Articular chondrocyte of knee joint (primary cell): Measurements from ENCODE around the gene TAF11. TPM values are rescaled to one million over a fixed set of nuclear protein-coding genes. Genes with fewer than 3 reads are reported as not detected.

Experiments used
- total RNA-seq: library from RNA; depleted of rRNA; stranded (reverse); fragments of >200 nt; gene quantifications from 2 replicates; pipeline ENCODE4 v1.2.3, GENCODE V29; 2012

Gene TAF11, protein sequence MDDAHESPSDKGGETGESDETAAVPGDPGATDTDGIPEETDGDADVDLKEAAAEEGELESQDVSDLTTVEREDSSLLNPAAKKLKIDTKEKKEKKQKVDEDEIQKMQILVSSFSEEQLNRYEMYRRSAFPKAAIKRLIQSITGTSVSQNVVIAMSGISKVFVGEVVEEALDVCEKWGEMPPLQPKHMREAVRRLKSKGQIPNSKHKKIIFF
- 15.3 and 23.0 TPM in 2 replicates for total RNA-seq

GRCh38 chr6:34887753-34888513 lies at the start of gene TAF11:
TAF11 (minus strand) TSS chr6:34888042; CDS start chr6:34887957, 85 bp downstream.

DNA sequence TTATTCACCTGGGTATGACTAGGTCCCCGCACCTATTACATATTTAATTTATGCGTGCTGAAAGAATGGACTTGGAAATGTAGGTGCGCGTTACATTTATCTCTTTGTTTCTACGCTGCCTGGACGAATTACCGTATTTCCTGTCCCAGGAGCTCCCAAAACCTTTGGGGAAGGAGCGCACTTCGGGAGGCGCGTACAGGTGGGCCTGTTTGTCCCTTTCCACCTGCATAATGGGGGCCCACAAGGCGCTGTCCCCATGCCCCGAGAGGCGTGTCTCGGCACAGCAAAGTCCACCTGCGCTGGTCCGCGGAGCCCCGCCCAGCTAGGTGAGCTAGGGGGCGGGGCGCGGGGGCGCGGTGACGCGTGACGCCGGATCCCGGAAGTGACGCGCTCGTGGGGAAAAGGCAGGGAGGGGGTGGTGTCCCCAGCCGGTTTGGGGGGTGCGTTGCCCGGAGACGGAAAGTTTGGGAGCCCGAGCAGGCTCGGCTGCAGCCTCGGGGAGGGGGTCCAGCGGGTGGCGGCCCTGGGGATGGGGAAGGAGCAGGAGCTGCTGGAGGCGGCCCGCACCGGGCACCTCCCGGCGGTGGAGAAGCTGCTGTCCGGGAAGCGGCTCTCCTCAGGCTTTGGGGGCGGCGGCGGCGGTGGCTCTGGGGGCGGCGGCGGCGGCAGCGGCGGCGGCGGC lies 1.2 kb upstream of the TAF11 start, which contains the start of gene ANKS1A:
Gene ANKS1A (plus strand): TSS at position 382 of the 682 bp plus-strand sequence. CDS start 148 bp downstream, at position 530.

Other genes with a start within 250 kb of the TAF11 start
- gene ILRUN, start 191.3 kb downstream of the TAF11 start, total RNA-seq = 36.2 and 41.3 TPM in 2 replicates
- gene SNRPC, start 130.5 kb downstream of the TAF11 start, total RNA-seq = 62.7 and 71.5 TPM in 2 replicates
- gene BLTP3A, start 96.0 kb downstream of the TAF11 start, total RNA-seq = 8.2 and 11.2 TPM in 2 replicates
- gene ANKS1A, start 1.2 kb upstream of the TAF11 start, total RNA-seq = 7.4 and 9.1 TPM in 2 replicates